HepG2 (cell line): ENCODE results near the gene CDH23.

ENCODE experiments used
- ELK4 ChIP-seq: sonication (generic); formaldehyde crosslinking; IDR thresholded peaks from 2 replicates; pipeline ENCODE4 v1.9.0; 2021; ENCODE audit warnings: missing genetic modification reagents, borderline replicate concordance
- GLMP ChIP-seq: sonication (generic); formaldehyde crosslinking; IDR thresholded peaks from 2 replicates; pipeline ENCODE4 v1.9.0; 2021; ENCODE audit warnings: missing genetic modification reagents, mild to moderate bottlenecking, borderline replicate concordance
- HCFC1 ChIP-seq: fragments of 150-350 bp; IDR thresholded peaks from 2 replicates; pipeline ENCODE4 v1.6.1; 2014; ENCODE audit warnings: low read depth, low read length
- HDAC2 ChIP-seq: sonication (generic); formaldehyde crosslinking; IDR thresholded peaks from 2 replicates; pipeline ENCODE4 v1.4.0; 2020; ENCODE audit warnings: missing genetic modification reagents
- KAT7 ChIP-seq: IDR thresholded peaks from 2 replicates; pipeline ENCODE4 v1.6.1; 2018; ENCODE audit warnings: borderline replicate concordance, missing compliant biosample characterization
- POLR2A ChIP-seq, 2 experiments: IDR thresholded peaks; 2 replicates each; pipeline ENCODE4 v1.6.1; 2011; ENCODE audit warnings: low read depth in 2 of 2, low read length in 2 of 2, mild to moderate bottlenecking in 1 of 2, moderate library complexity in 1 of 2; ENCODE audit not compliant: insufficient read depth in 1 of 2
- POLR2AphosphoS5 ChIP-seq: IDR thresholded peaks from 2 replicates; pipeline ENCODE4 v1.6.1; 2012; ENCODE audit warnings: low read depth, low read length
- RBFOX2 ChIP-seq: fragments of 200-400 bp; formaldehyde crosslinking; IDR thresholded peaks from 2 replicates; pipeline ENCODE4 v1.6.1; 2017; ENCODE audit warnings: low read depth, mild to moderate bottlenecking, low read length
- SMARCC2 ChIP-seq: fragments of 450-650 bp; IDR thresholded peaks from 2 replicates; pipeline ENCODE4 v1.6.1; 2017; ENCODE audit warnings: antibody characterized with exemption, mild to moderate bottlenecking
- SMC3 ChIP-seq: IDR thresholded peaks from 2 replicates; pipeline ENCODE4 v1.6.1; 2011; ENCODE audit warnings: low read length, improper control_type of control experiment
- SRSF4 ChIP-seq: fragments of 200-400 bp; formaldehyde crosslinking; IDR thresholded peaks from one replicate; pipeline ENCODE4 v1.6.1; 2018; ENCODE audit warnings: mild to moderate bottlenecking, low read depth, low read length, moderate library complexity; ENCODE audit not compliant: poor library complexity, severe bottlenecking
- ZNF282 ChIP-seq: fragments of 450-650 bp; IDR thresholded peaks from 2 replicates; pipeline ENCODE4 v1.6.1; 2018; ENCODE audit not compliant: partially characterized antibody
- ZNF335 ChIP-seq: sonication (generic); formaldehyde crosslinking; IDR thresholded peaks from 2 replicates; pipeline ENCODE4 v1.4.0; 2020; ENCODE audit warnings: missing genetic modification reagents
- ZNF451 ChIP-seq: sonication (generic); formaldehyde crosslinking; IDR thresholded peaks from 2 replicates; pipeline ENCODE4 v1.5.0; 2020; ENCODE audit warnings: mild to moderate bottlenecking, missing genetic modification reagents

GRCh38 chr10:71494476-71494875 is 97.8 kb downstream of the CDH23 start:
- TF ChIP-seq ZNF335 (CRISPR knock-in tag): no peak
- TF ChIP-seq SMC3: no peak
- TF ChIP-seq ZNF282: no peak
- no peak for TF ChIP-seq RBFOX2
- no peak for TF ChIP-seq ELK4 (CRISPR knock-in tag)
- no peak for TF ChIP-seq GLMP (CRISPR knock-in tag)
- TF ChIP-seq POLR2A (IDR thresholded peaks at IDR 0.05; ENCODE audit: insufficient read depth in 1 of 2, low read depth in 2 of 2, low read length in 2 of 2): no peak
- TF ChIP-seq ZNF451 (CRISPR knock-in tag): no peak
- no peak for TF ChIP-seq SMARCC2
- TF ChIP-seq SRSF4: no peak
- TF ChIP-seq HCFC1: no peak
- TF ChIP-seq HDAC2 (CRISPR knock-in tag): no peak
- TF ChIP-seq POLR2AphosphoS5: no peak
- TF ChIP-seq KAT7: no peak
